ENCODE data around the gene SHANK1.

Gene SHANK1

GRCh38 chr19:50633359-50633758 lies 86.2 kb downstream of the SHANK1 start:
- ChIA-PET POLR2A (no interaction called here), CTCF (no interaction called here)
- H3K9me3 ChIP-seq (ENCODE audit: control insufficient read depth, insufficient read depth, low read depth, low read length) = no peaks in the 10 kb centered on the region
- no peak overlapping the region for H3K4me3 ChIP-seq (ENCODE audit: low read depth, low read length)
- H3K4me1 ChIP-seq (ENCODE audit: control insufficient read depth, insufficient read depth, low read length) = no peaks in the 10 kb centered on the region
- H3K27ac ChIP-seq (ENCODE audit: extremely low read depth, low read depth, low read length) = no peak overlapping the region
- peak; percentile 49; the same call in 1 of the 2 replicates for TF ChIP-seq ZNF768 (tag by site-specific recombination; IDR thresholded peaks at IDR 0.05)
- TF ChIP-seq MYNN (tag by site-specific recombination; IDR thresholded peaks at IDR 0.05; ENCODE audit: borderline replicate concordance) = no peak
- H3K36me3 ChIP-seq (ENCODE audit: control insufficient read depth in 2 of 2, insufficient read depth in 1 of 2, low read length in 2 of 2) = no peaks in the 10 kb centered on the region

- no peak overlapping the region for H3K27ac ChIP-seq (ENCODE audit: extremely low read depth, low read depth, low read length)
- H3K36me3 ChIP-seq (ENCODE audit: control insufficient read depth in 2 of 2, insufficient read depth in 1 of 2, low read length in 2 of 2) = no peaks in the 10 kb centered on the region
- H3K4me1 ChIP-seq (ENCODE audit: control insufficient read depth, insufficient read depth, low read length) = no peaks in the 10 kb centered on the region
- ChIA-PET POLR2A (interaction anchor here (0.6 kb wide), 2 partner anchors 9 to 853 kb away, joined by 3 read pairs; no protein-coding TSS in a partner anchor), CTCF (interaction anchor here (0.6 to 1.0 kb wide), 2 partner anchors 23 to 325 kb away, joined by 3 to 5 read pairs; no protein-coding TSS in a partner anchor)
- TF ChIP-seq ZSCAN30 (tag by site-specific recombination; IDR thresholded peaks at IDR 0.05) = no peak
- no peak overlapping the region for H3K4me3 ChIP-seq (ENCODE audit: low read depth, low read length)
- no peaks in the 10 kb centered on the region for H3K9me3 ChIP-seq (ENCODE audit: control insufficient read depth, insufficient read depth, low read depth, low read length)
These were observed 87.3 kb downstream of the SHANK1 start for GRCh38 chr19:50632151-50632835.

GRCh38 chr19:50629801-50630200 lies 89.8 kb downstream of the SHANK1 start:
- POLR2A ChIA-PET = interaction anchor here (0.6 kb wide), 1 partner anchor 41 kb away, joined by 4 read pairs; no protein-coding TSS in a partner anchor
- TF ChIP-seq ZIC2 (tag by site-specific recombination; IDR thresholded peaks at IDR 0.05) (peak; percentile 37), KLF16 (tag by site-specific recombination; IDR thresholded peaks at IDR 0.05) (no peak)
- H3K36me3 ChIP-seq (ENCODE audit: control insufficient read depth in 2 of 2, insufficient read depth in 1 of 2, low read length in 2 of 2) = no peaks in the 10 kb centered on the region
- CTCF ChIA-PET = interaction anchor here (1.0 kb wide), 1 partner anchor 73 kb away, joined by 3 read pairs; no protein-coding TSS in a partner anchor
- no peak overlapping the region for H3K27ac ChIP-seq (ENCODE audit: extremely low read depth, low read depth, low read length)
- H3K4me1 ChIP-seq (ENCODE audit: control insufficient read depth, insufficient read depth, low read length) = no peaks in the 10 kb centered on the region
- H3K4me3 ChIP-seq (ENCODE audit: low read depth, low read length) = no peak overlapping the region
- no peaks in the 10 kb centered on the region for H3K9me3 ChIP-seq (ENCODE audit: control insufficient read depth, insufficient read depth, low read depth, low read length)

GRCh38 chr19:50629194-50629593 lies 90.4 kb downstream of the SHANK1 start:
- H3K9me3 ChIP-seq (ENCODE audit: control insufficient read depth, insufficient read depth, low read depth, low read length) = no peaks in the 10 kb centered on the region
- ChIA-PET POLR2A (interaction anchor here (0.6 kb wide), 1 partner anchor 40 kb away, joined by 4 read pairs; no protein-coding TSS in a partner anchor), CTCF (interaction anchor here (0.6 to 1.0 kb wide), 2 partner anchors 73 to 187 kb away, joined by 3 read pairs; no protein-coding TSS in a partner anchor)
- no peak overlapping the region for H3K27ac ChIP-seq (ENCODE audit: extremely low read depth, low read depth, low read length)
- no peaks in the 10 kb centered on the region for H3K4me1 ChIP-seq (ENCODE audit: control insufficient read depth, insufficient read depth, low read length)
- H3K36me3 ChIP-seq (ENCODE audit: control insufficient read depth in 2 of 2, insufficient read depth in 1 of 2, low read length in 2 of 2) = no peaks in the 10 kb centered on the region
- H3K4me3 ChIP-seq (ENCODE audit: low read depth, low read length) = no peak overlapping the region
- TF ChIP-seq ZNF221 (tag by site-specific recombination; IDR thresholded peaks at IDR 0.05; ENCODE audit: borderline replicate concordance) = no peak
- TF ChIP-seq ZNF248 (tag by site-specific recombination; IDR thresholded peaks at IDR 0.05) = no peak
- no peak for TF ChIP-seq ZNF398 (tag by site-specific recombination; IDR thresholded peaks at IDR 0.05)
- TF ChIP-seq AEBP2 (tag by site-specific recombination; IDR thresholded peaks at IDR 0.05; ENCODE audit: borderline replicate concordance) = no peak
- no peak for TF ChIP-seq ZNF280C (tag by site-specific recombination; IDR thresholded peaks at IDR 0.05)
- no peak for TF ChIP-seq BCL6B (tag by site-specific recombination; IDR thresholded peaks at IDR 0.05)
- no peak for TF ChIP-seq KLF10 (tag by site-specific recombination; IDR thresholded peaks at IDR 0.05)
- TF ChIP-seq ZNF548 (tag by site-specific recombination; IDR thresholded peaks at IDR 0.05) = no peak
- TF ChIP-seq KLF7 (tag by site-specific recombination; IDR thresholded peaks at IDR 0.05; ENCODE audit: borderline replicate concordance) = no peak
- no peak for TF ChIP-seq KLF9 (tag by site-specific recombination; IDR thresholded peaks at IDR 0.05; ENCODE audit: low read depth)
- no peak for TF ChIP-seq ZNF473 (tag by site-specific recombination; IDR thresholded peaks at IDR 0.05)
- TF ChIP-seq KLF16 (tag by site-specific recombination; IDR thresholded peaks at IDR 0.05) = no peak
- TF ChIP-seq YY2 (tag by site-specific recombination; IDR thresholded peaks at IDR 0.05) = no peak
- no peak for TF ChIP-seq ZNF2 (tag by site-specific recombination; IDR thresholded peaks at IDR 0.05)
